Measurements from ENCODE around the gene ZNF780B.

The ZNF780B gene

GRCh38 chr19:39995794-39996193, 60.2 kb downstream of the ZNF780B start (continued):
- TF ChIP-seq PPARA (CRISPR knock-in tag; IDR thresholded peaks at IDR 0.05; ENCODE audit: borderline replicate concordance) (no peak), TOX (CRISPR knock-in tag; IDR thresholded peaks at IDR 0.05; ENCODE audit: borderline replicate concordance) (no peak), ZC3H10 (CRISPR knock-in tag; IDR thresholded peaks at IDR 0.05) (no peak)

DNA sequence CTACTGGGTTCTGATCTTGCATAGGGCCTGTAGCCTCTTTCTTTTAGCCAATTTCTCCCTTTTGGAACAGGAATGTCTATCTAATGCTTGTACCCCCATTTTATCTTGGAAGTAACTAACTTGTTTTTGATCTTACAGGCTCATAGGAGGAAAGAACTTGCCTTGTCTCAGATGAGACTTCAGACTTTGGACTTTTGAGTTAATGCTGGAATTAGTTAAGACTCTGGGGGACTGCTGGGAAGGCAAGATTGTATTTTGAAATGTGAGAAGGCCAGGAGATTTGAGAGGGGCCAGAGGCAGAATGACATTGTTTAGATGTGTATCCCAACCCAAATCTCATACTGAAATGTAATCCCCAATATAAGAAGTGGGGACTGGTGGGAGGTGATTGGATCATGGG, 61.7 kb downstream of the ZNF780B start:
- ATAC-seq, result no peak

DNA sequence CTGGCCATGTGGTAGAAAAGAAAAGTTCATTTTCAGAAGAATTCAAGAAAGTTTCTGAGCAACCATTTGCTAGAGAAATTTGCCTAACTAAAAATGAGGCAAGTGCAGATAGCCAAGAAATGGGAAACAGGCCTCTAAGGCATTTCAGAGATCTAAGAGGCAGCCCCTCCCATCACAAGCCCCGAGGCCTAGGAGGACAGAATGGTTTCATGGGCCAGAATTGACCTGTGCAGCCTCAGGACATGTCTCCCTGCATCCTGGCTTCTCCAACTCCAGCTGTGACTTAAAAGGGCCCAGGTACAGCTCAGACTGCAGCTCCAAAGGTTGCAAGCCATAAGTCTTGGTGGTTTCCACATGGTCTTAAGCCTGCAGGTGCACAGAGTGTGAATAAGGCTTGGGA, 62.4 kb downstream of the ZNF780B start:
- TF ChIP-seq, protein P1, sequence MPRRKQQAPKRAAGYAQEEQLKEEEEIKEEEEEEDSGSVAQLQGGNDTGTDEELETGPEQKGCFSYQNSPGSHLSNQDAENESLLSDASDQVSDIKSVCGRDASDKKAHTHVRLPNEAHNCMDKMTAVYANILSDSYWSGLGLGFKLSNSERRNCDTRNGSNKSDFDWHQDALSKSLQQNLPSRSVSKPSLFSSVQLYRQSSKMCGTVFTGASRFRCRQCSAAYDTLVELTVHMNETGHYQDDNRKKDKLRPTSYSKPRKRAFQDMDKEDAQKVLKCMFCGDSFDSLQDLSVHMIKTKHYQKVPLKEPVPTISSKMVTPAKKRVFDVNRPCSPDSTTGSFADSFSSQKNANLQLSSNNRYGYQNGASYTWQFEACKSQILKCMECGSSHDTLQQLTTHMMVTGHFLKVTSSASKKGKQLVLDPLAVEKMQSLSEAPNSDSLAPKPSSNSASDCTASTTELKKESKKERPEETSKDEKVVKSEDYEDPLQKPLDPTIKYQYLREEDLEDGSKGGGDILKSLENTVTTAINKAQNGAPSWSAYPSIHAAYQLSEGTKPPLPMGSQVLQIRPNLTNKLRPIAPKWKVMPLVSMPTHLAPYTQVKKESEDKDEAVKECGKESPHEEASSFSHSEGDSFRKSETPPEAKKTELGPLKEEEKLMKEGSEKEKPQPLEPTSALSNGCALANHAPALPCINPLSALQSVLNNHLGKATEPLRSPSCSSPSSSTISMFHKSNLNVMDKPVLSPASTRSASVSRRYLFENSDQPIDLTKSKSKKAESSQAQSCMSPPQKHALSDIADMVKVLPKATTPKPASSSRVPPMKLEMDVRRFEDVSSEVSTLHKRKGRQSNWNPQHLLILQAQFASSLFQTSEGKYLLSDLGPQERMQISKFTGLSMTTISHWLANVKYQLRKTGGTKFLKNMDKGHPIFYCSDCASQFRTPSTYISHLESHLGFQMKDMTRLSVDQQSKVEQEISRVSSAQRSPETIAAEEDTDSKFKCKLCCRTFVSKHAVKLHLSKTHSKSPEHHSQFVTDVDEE (CRISPR knock-in tag; IDR thresholded peaks at IDR 0.05), result no peak
- TF ChIP-seq ZC3H10 (CRISPR knock-in tag; IDR thresholded peaks at IDR 0.05) (no peak), OSR1 (CRISPR knock-in tag; IDR thresholded peaks at IDR 0.05) (no peak), ZNF8 (CRISPR knock-in tag; IDR thresholded peaks at IDR 0.05) (no peak), CSRNP3 (CRISPR knock-in tag; IDR thresholded peaks at IDR 0.05) (no peak), ZNF565 (CRISPR knock-in tag; conservative IDR thresholded peaks at IDR 0.05; ENCODE audit: low read depth) (no peak), RARB (CRISPR knock-in tag; IDR thresholded peaks at IDR 0.05) (no peak), SNAI2 (CRISPR knock-in tag; IDR thresholded peaks at IDR 0.05) (no peak), CSDC2 (CRISPR knock-in tag; IDR thresholded peaks at IDR 0.05) (no peak), ESRRG (CRISPR knock-in tag; IDR thresholded peaks at IDR 0.05) (no peak), ZFP3 (CRISPR knock-in tag; IDR thresholded peaks at IDR 0.05) (no peak), ZFP30 (CRISPR knock-in tag; IDR thresholded peaks at IDR 0.05) (no peak), TOX (CRISPR knock-in tag; IDR thresholded peaks at IDR 0.05; ENCODE audit: borderline replicate concordance) (no peak), PPARA (CRISPR knock-in tag; IDR thresholded peaks at IDR 0.05; ENCODE audit: borderline replicate concordance) (no peak), TCF4 (CRISPR knock-in tag; IDR thresholded peaks at IDR 0.05; ENCODE audit: borderline replicate concordance) (no peak), GLIS3 (CRISPR knock-in tag; IDR thresholded peaks at IDR 0.05) (no peak)
- TF ChIP-seq, protein P2, sequence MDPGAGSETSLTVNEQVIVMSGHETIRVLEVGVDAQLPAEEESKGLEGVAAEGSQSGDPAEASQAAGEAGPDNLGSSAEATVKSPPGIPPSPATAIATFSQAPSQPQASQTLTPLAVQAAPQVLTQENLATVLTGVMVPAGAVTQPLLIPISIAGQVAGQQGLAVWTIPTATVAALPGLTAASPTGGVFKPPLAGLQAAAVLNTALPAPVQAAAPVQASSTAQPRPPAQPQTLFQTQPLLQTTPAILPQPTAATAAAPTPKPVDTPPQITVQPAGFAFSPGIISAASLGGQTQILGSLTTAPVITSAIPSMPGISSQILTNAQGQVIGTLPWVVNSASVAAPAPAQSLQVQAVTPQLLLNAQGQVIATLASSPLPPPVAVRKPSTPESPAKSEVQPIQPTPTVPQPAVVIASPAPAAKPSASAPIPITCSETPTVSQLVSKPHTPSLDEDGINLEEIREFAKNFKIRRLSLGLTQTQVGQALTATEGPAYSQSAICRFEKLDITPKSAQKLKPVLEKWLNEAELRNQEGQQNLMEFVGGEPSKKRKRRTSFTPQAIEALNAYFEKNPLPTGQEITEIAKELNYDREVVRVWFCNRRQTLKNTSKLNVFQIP (CRISPR knock-in tag; IDR thresholded peaks at IDR 0.05; ENCODE audit: borderline replicate concordance, low read depth), result no peak
- ATAC-seq, result no peak

More for the DNA sequence above, 61.7 kb downstream of the ZNF780B start:
- TF ChIP-seq RARB (CRISPR knock-in tag; IDR thresholded peaks at IDR 0.05) (no peak), ISL1 (CRISPR knock-in tag; IDR thresholded peaks at IDR 0.05) (no peak), TOX (CRISPR knock-in tag; IDR thresholded peaks at IDR 0.05; ENCODE audit: borderline replicate concordance) (no peak), PPARA (CRISPR knock-in tag; IDR thresholded peaks at IDR 0.05; ENCODE audit: borderline replicate concordance) (no peak), ZFP30 (CRISPR knock-in tag; IDR thresholded peaks at IDR 0.05) (no peak), ZNF565 (CRISPR knock-in tag; conservative IDR thresholded peaks at IDR 0.05; ENCODE audit: low read depth) (no peak), ESRRG (CRISPR knock-in tag; IDR thresholded peaks at IDR 0.05) (no peak), PATZ1 (CRISPR knock-in tag; IDR thresholded peaks at IDR 0.05; ENCODE audit: borderline replicate concordance) (no peak), OSR1 (CRISPR knock-in tag; IDR thresholded peaks at IDR 0.05) (no peak), TCF4 (CRISPR knock-in tag; IDR thresholded peaks at IDR 0.05; ENCODE audit: borderline replicate concordance) (no peak)

GRCh38 chr19:39987596-39987995, 68.4 kb downstream of the ZNF780B start:
- no peak for ATAC-seq
- TF ChIP-seq CREB5 (CRISPR knock-in tag; IDR thresholded peaks at IDR 0.05; ENCODE audit: low read depth) (no peak), ZNF8 (CRISPR knock-in tag; IDR thresholded peaks at IDR 0.05) (no peak), ZNF565 (CRISPR knock-in tag; conservative IDR thresholded peaks at IDR 0.05; ENCODE audit: low read depth) (no peak), ZC3H10 (CRISPR knock-in tag; IDR thresholded peaks at IDR 0.05) (no peak), ESRRG (CRISPR knock-in tag; IDR thresholded peaks at IDR 0.05) (no peak), ZNF70 (CRISPR knock-in tag; IDR thresholded peaks at IDR 0.05) (no peak), CSDC2 (CRISPR knock-in tag; IDR thresholded peaks at IDR 0.05) (no peak), ZFP30 (CRISPR knock-in tag; IDR thresholded peaks at IDR 0.05) (no peak), CSRNP3 (CRISPR knock-in tag; IDR thresholded peaks at IDR 0.05) (no peak)
- TF ChIP-seq, protein P2 (CRISPR knock-in tag; IDR thresholded peaks at IDR 0.05; ENCODE audit: borderline replicate concordance, low read depth), result no peak
